HG03175 (cell line): Measurements from ENCODE around the gene GPRIN2.
"Not testable (repeated sequence)": the region's sequence is repeated elsewhere in the genome, so short reads cannot be mapped to it uniquely, and the experiment has no call there.

Experiments
- ATAC-seq: cut with Tn5 transposase; IDR thresholded peaks from one replicate; pipeline ENCODE4 v1.9.1; 2021; ENCODE audit warnings: mild to moderate bottlenecking, moderate library complexity; ENCODE audit not compliant: unreplicated experiment

GPRIN2 gene

GRCh38 chr10:46538717-46539426 is 17.6 kb downstream of the GPRIN2 start:
- ATAC-seq = no peak

DNA sequence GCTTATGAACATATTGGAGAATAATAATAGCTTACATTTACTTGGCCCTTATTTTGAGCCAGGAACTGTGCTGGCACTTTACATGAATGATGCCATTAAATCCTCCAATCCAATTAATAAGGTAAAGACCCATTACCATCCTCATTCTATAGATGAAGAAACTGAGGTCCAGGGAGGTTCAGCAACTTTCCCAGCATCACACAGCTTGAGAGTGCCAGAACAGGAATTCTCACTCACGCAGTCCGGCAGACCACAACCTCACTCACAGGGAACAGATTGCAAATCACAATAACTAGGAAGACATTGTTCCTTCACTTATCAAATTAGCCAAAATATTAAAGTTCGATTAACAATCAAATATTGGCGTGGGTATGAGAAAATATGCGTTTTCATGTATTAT is 18.3 kb downstream of the GPRIN2 start:
- no peak for ATAC-seq

GRCh38 chr10:46537309-46537708 is 19.1 kb downstream of the GPRIN2 start:
- ATAC-seq = no peak

DNA sequence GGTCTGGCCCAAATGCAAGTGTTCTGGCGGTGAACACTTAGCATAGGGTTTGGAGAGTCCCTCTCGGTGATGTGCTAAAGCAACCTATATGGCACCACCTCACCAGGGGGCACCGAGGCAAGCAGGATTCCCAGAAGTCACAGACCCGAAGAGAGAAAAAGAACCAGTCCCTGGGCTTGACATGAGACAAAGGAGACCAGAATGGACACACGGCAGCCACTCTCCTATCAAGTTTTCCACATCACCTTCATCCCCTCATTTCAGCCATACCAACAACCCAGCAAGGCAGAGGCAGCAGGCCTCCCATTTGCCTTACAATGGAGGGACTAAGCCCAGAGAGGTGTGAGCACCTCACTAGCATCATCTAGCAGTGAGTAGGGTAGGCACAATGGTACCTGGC is 19.7 kb downstream of the GPRIN2 start:
- no peak for ATAC-seq

- ATAC-seq = no peak
These were observed 20.3 kb downstream of the GPRIN2 start for GRCh38 chr10:46536171-46536570.

GRCh38 chr10:46534828-46535524 is 21.5 kb downstream of the GPRIN2 start:
- no peak for ATAC-seq

DNA sequence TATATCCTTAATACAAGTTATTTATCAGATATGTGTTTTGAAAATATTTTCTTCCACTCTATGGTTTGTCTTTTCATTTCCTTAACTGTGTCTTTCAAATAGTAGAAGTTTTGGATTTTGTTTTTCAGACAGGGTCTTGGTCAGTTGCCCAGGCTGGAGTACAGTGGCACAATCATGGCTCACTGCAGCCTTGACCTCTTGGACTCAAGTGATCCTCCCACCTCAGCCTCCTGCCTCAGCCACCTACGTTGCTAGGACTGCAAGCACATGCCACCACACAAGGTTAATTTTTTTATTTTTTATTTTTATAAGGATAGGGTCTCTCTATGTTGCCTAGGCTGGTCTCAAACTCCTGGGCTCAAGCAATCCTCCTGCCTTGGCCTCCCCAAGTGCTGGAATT is 24.2 kb downstream of the GPRIN2 start:
- ATAC-seq = not testable (repeated sequence)

GRCh38 chr10:46530249-46531186 is 25.9 kb downstream of the GPRIN2 start:
- ATAC-seq = no peak

- ATAC-seq = not testable (repeated sequence)
These were observed 26.7 kb downstream of the GPRIN2 start for GRCh38 chr10:46529742-46530141.

GRCh38 chr10:46528675-46529615 is 27.5 kb downstream of the GPRIN2 start:
- ATAC-seq = no peak

- ATAC-seq = no peak
These were observed 28.2 kb downstream of the GPRIN2 start for GRCh38 chr10:46528171-46528671.

- ATAC-seq = no peak
These were observed 29.1 kb downstream of the GPRIN2 start for GRCh38 chr10:46527241-46527811.

DNA sequence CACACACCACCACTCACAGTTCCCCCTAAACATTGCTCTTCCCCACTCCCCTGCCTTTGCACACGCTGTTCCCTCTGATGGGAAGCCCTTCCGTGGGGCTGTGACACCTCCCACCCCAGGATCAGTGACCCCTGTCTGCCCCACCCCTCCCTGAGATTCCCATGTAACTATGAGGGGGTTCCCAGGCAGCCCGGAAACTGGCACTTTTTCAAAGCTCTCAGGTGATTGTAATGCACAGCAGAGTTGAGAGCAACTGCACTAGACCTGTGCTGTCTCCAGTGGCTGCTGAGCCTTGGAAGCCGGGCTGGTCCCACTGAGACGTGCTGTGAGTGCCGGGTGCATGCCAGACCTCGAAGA is 29.8 kb downstream of the GPRIN2 start:
- no peak for ATAC-seq

GRCh38 chr10:46525824-46526681 is 30.4 kb downstream of the GPRIN2 start:
- ATAC-seq = no peak

DNA sequence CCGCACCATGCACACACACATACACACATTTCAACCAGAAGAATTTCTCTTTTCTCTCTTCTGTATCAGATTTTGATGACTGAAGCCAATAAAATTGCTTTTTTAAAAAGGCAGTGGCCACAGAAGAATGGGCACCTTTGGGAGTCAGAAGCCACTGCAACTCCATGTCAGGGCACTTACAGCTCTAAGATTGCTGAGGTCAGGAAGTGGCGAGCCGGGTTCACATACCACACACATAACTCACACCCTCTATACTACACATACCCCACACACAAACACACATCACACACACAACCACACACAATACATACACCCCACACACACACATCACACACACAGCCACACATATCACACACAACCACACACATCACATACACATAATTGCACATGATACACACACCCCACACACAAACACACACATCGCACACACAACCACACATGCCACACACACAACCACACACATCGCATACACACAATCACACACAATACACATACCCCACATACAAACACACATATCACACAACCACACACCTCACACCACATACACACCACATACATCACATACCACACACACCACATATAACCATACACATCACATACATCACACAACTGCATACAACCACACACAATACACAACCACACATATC is 31.2 kb downstream of the GPRIN2 start:
- ATAC-seq = no peak

DNA sequence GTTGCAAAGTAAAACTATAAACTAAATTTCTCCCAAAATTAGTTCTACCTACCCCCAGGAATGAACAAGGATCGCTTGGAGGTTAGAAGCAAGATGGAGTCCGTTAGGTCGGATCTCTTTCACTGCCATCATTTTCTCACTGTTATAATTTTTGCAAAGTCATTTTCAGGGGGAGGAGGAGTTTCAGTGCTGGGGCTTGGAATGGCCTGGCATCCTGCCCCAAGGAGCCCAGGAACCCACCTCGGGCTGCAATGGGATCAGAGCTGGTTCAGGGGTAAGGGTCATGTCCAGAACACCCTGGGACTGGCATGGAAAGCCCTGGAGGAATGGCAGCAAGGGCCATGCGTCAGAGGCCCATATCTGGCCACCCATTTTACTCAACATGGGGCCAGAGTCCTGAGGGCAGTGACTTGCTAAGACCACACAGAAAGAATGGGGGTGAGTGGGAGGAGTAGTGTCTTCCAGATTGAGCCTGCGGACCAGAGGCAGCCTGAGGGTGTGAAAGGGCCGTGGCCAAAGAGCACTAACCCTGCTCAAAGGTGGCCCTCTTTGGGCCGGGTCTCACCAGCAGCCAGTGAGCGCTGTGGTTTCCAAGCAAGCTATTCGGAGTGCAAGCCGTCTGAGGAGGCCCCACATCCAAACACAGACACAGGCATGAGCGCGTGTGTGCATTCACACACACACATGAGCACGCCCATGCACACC is 31.8 kb downstream of the GPRIN2 start:
- ATAC-seq = no peak

DNA sequence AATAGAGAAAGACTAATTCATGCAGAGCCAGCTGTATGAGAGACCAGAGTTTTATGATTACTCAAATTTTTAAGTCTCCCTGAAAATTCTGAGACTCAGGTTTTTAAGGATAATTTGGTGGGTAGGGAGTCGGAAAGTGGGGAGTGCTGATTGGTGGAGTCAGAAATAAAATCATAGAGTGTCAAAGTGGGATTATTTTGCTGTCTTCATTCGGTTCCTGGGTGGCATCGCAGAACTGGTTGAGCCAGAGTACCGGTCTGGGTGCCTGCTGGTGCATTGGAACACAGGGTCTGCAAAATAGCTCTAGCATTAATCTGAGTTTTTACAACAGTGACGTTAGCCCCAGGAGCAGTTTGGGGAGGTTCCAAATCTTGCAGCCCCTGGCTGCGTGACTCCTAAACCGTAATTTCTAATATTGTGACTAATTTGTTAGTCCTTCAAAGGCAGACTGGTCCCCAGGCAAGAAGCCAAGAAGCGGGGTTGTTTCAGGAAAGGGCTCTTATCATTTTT is 32.4 kb downstream of the GPRIN2 start:
- no peak for ATAC-seq
